Occipital lobe (tissue), 2 donors: ENCODE data around the gene EYS. TPM values are rescaled to one million over a fixed set of nuclear protein-coding genes. Genes with fewer than 3 reads are reported as not detected.

Experiments used
- DNase-seq: peaks from one replicate; lab custom pipeline; 2025; lab: John Stamatoyannopoulos, UW
- total RNA-seq: library from RNA; depleted of rRNA; stranded (reverse); fragments of >200 nt; gene quantifications from one replicate; pipeline ENCODE4 v1.2.3, GENCODE V29; 2014

The EYS gene
- total RNA-seq, 1 donor from 2014 or later: 0.78 TPM

DNA sequence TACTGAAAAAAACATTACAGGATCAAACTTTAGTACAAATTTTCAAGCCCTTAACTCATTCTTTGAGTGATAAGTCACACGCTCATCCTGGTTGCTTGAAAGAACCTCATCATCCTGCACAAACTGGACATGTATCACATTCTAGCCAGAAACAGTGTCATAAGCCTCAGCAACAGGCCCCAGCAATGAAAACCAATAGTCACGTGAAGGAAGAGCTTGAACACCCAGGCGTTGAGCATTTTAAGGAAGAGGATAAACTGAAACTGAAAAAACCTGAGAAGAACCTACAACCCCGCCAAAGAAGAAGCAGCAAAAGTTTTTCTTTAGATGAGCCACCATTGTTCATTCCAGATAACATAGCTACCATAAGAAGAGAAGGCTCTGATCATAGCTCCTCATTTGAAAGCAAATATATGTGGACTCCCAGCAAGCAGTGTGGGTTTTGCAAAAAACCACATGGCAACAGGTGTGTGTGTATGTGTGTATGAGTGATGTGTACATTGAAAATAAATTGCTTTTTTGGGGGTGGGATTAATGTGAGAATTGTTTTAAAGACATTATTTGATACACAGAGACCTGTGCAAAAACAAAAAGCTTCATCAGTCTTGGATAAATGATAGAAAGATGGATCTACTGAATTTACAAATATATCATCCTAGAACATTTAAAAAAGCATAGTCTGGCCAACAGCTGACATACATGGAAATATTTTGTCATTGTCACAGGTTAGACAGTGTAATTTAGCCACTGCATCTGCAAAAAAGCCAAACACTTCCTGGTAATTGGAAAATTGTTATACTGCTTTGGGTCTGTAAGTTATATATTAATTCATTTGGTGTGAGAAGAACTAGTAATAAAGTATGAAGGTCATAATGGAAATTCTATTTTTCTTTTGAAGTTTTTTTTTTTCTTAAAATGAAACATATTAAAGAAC is 2021.3 kb downstream of the EYS start:
- no peak for DNase-seq

DNA sequence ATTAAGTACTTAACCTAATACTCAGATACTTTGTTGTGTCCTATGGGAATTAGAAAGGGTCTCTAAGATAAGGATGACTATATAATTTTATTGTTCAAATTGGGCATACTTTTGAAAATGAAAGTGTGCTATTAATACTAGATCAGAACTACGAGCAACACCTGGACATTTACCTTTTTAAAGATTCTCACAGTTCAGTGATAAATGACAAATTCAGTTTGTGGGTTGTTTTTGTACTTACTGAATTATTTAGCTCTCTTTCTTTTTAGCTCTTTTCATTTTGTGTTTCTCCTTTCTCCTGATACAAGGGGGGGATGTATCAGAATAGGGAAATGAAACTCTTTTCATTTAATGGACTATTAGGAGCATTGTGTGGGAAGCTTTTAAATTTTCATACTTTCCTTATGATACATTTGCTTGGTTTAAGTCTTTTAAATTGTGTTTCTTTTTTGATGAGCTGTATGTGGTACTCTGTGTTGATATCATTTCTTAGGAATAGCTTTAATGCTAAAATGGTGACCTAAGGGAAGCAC is 2023.9 kb downstream of the EYS start:
- no peak for DNase-seq

DNA sequence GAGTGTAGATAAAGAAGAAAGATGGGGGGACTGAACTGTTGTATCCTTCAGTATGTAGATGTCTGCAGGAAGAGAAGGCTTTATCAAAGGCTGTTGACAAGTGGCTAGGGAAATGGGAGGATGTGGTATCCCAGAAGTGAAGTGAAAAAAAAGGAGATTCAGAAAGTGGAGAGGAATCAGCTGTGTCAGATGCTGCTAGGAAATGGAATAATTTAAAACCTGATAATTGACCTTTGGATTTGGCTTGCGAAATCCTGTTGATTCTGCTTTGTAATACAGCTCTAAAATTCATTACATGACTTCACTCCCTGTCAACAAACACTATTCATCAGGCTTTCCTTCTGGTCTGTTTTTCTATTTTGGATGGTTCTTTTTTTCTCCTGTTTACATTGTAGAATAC is 2029.7 kb downstream of the EYS start:
- no peak for DNase-seq

DNA sequence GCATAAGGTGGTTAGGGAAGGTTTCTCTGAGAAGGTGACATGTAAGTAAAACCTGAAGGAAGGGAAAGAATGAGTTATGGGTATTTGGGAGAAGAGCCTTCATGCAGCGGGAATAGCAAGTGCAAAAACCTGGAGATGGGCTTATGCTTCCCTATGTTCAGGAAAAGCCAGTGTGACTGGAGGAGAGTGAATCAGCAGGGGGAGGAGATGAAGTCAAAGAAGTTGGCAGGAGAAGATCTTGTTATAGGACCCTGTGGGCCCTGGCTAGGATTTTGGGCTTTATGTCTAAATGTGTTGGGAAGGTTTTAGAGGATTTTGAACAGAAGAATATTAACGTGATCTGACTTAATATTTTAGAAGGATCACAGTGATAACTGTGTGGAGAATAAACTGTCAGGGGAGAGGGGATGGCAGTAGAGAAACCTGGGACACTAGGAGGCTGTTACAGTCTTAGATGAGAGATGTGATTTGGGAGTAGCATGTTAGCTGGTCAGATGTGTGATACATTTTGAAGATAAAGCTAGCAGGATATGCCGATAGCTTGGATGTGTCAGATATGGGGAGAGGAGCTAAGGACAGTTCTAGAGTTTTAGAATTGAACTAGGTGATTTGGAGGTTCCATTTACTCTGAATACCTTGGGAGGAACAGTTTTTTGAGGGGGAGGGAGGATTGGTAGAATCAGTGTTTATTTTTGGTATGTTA is 2030.5 kb downstream of the EYS start:
- no peak for DNase-seq

DNA sequence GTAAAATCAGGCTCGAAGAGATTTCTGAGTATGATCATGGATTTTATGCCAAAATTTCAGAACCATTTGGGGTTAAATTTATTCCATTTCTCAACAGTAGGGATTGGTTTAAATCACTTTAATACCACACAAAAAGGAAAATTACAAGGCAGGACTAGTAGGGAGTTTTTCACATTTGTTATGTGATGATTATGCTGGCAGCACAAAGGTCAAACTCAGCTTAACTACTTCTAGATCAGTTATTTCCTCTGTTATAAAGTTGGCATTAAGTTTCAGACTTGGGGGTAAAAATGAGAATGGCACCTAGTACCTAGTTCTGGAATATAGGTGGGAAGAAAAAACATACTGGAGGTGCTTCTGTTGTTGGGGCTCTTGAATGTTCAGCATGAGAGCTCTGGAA is 2031.9 kb downstream of the EYS start:
- no peak for DNase-seq

DNA sequence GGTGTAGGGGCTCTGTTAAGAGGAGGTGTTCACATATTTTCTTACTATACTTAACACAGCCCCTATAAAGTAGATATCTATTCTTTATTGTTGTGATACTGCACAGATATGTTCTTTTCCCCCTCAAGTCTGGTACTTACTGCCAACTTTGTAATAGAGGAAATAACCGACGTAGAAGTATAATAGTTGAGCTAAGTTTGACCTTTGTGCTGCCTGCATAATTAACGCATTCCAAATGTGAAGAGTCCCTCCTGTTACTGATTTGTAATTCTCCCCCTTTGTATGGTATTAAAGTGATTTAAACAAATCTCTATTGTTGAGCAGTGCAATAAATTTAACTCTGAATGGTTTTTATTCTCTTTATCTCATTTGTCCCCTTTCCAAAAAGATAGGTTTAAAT is 2032.4 kb downstream of the EYS start:
- DNase-seq: no peak

DNA sequence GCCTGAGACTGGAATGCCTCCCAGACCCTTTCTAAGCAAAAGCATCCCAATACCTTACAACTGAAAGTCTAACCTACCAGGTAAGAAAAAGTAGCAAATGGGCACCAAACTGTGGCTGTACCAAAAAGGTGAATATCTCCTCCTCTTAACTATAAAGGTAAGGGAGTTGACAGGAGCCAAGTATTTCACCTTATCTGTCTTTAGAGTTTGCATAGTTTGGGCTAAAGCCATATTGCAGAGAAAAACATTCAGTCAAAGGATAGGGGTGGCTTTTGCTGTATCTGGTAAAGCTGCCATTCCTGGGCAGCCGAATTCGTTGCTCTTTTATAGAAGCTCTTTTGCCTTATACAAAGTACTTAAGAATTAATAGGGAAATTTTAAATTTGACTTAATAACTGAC is 2033.3 kb downstream of the EYS start:
- no peak for DNase-seq

DNA sequence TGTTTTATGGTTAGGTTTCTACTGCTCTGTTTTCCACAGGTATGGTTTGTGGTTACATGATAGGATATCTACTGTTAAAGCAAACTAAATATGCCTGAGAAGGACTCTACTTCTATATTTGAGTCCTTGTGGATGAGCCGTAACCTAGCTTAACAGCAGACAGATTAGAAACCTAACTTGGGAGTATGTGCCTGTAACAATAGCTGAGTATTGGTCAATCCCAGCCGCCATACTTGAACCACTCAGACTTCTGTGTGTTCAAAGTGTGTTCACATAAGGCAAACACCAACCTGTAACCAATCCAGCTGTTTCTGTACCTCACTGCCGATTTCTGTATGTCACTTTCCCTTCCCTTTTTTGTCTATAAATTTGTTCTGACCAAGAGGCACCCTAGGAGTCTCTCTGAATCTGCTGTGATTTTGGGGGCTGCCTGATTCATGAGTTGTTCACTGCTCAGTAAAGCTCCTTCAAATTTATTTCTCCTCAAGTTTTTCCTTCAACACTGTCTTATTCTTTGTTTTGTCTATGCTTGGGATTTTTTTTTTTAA is 2034.4 kb downstream of the EYS start:
- DNase-seq: no peak

DNA sequence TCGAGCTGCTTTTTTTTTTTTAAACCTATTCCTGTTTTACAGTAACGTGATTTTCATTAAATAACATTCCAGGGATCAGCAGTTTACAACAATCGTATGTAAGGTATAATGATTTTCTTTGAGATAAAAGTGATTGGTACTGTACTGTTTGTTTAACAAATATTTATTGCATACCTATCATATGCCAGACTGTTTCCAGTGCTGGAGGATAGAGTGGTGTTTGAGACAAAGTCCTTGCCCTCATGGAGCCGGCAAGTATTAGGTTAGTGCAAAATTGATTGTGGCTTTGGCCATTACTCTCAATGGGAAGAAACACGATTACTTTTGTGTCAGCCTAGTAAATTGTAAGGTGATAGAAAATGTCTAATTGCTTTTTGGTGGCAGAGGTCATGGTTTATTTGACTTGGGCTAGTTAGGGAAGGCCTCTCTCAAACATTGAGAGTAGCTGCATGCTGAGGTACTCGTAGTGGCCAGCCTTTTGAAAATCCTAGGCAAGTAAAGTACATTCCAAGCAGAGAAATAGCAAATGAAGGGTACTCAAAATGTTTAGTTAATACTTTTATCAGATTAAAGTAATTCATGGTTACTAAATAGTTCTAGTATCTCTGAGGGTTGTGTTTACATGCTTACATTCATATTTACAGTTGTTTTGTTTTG is 2035.8 kb downstream of the EYS start:
- DNase-seq: no peak
